ENCODE measurements around the gene PRR11. TPM values are rescaled to one million over a fixed set of nuclear protein-coding genes. Genes with fewer than 3 reads are reported as not detected.

PRR11 gene
- total and polyA plus RNA-seq, 2 of the 8 experiments (the other 6 are each of a cell fraction or from before 2014, with no cell fraction given) = 32.7 to 83.0 TPM

- CTCF ChIA-PET (ENCODE audit: partially characterized antibody) = interaction anchor here (0.5 kb wide), 1 partner anchor 39 kb away, joined by 3 read pairs; no protein-coding TSS in a partner anchor
- TF ChIP-seq JUND (IDR thresholded peaks at IDR 0.05; ENCODE audit: low read length) = no peak
- TF ChIP-seq CREB1 (IDR thresholded peaks at IDR 0.05) = no peak
- TF ChIP-seq TAF1 (IDR thresholded peaks at IDR 0.05; ENCODE audit: low read depth, low read length) = no peak
- no peak for TF ChIP-seq KDM4A (IDR thresholded peaks at IDR 0.05; ENCODE audit: low read depth, low read length, severe bottlenecking)
- TF ChIP-seq SP2 (IDR thresholded peaks at IDR 0.05; ENCODE audit: low read length) = no peak
- TF ChIP-seq CBX8 (IDR thresholded peaks at IDR 0.05; ENCODE audit: borderline replicate concordance, low read depth, low read length) = no peak
These were observed 48.3 kb upstream of the PRR11 start for GRCh38 chr17:59107306-59107670.

More at GRCh38 chr17:59107306-59107670, 48.3 kb upstream of the PRR11 start:
- no peak overlapping the region for H2BK15ac ChIP-seq (ENCODE audit: low read length)
- H3K4ac ChIP-seq (replicated peaks; ENCODE audit: insufficient read length, low read depth, low read length) = no peak overlapping the region
- peaks cover 0 to 21% (median 0%) of the 10 kb centered on the region in 4 experiments; a peak in 3 of 8 replicates for H3K36me3 ChIP-seq (ENCODE audit: control insufficient read depth in 2 of 4, insufficient read depth in 4 of 4, low read length in 3 of 4)
- no peak overlapping the region for H2AK5ac ChIP-seq (ENCODE audit: low read depth, low read length)
- peaks cover 0 to 4% of the 10 kb centered on the region in 2 experiments for H4K20me1 ChIP-seq (replicated peaks in 1 of 2; ENCODE audit: control insufficient read depth in 1 of 2, insufficient read depth in 2 of 2, low read length in 2 of 2)
- WGBS, 2 experiments (ENCODE audit: extremely low coverage in 1 of 2, insufficient coverage in 1 of 2, insufficient read length in 1 of 2, insufficient replicate concordance in 2 of 2, low coverage in 1 of 2, low lambda C conversion rate in 2 of 2, missing lambda C conversion rate in 1 of 2) = 6% methylated on average over 10 of the region's 10 CpGs; no CpG with 5 or more reads in 1 of the 2 experiments
- no peak for FAIRE-seq
- H3K79me1 ChIP-seq (ENCODE audit: low read depth, low read length) = no peaks in the 10 kb centered on the region
- peak overlapping the region; percentile 74 to 92 (median 90) for H3K4me3 ChIP-seq (ENCODE audit: extremely low read depth in 1 of 4, insufficient read depth in 2 of 4, low read depth in 3 of 4, low read length in 4 of 4)
- peak overlapping the region; percentile 74 for H4K5ac ChIP-seq (ENCODE audit: insufficient read length, low read depth, low read length)
- H3K23me2 ChIP-seq (ENCODE audit: low read depth, low read length) = 0 out of 2 replicates have a peak, but pooled peaks cover 4% of the 10 kb centered on the region
- peak overlapping the region; percentile 7 for H3K56ac ChIP-seq (replicated peaks; ENCODE audit: insufficient read length, low read depth, low read length)
- no peaks in the 10 kb centered on the region for H3K9me3 ChIP-seq (ENCODE audit: insufficient read depth in 2 of 2, low read depth in 1 of 2, low read length in 1 of 2)
- H3K9ac ChIP-seq (replicated peaks in 1 of 4; ENCODE audit: extremely low read depth in 1 of 4, low read depth in 3 of 4, low read length in 3 of 4) = peak overlapping the region; percentile 81 to 92 (median 84)
- H3K23ac ChIP-seq (ENCODE audit: insufficient read length) = no peak overlapping the region
- H3K27me3 ChIP-seq (replicated peaks in 1 of 4; ENCODE audit: control insufficient read depth in 3 of 4, extremely low read depth in 1 of 4, insufficient read depth in 3 of 4, low read length in 3 of 4) = no peaks in the 10 kb centered on the region
- peak overlapping the region; percentile 64; the same call in 1 of the 2 replicates for H2BK12ac ChIP-seq (ENCODE audit: low read depth, low read length)
- peak overlapping the region; percentile 50; the same call in 1 of the 2 replicates for H2BK5ac ChIP-seq (ENCODE audit: low read depth, low read length)
- H3K18ac ChIP-seq (ENCODE audit: extremely low read depth, low read length) = peak overlapping the region; percentile 88
- H2BK120ac ChIP-seq (replicated peaks; ENCODE audit: low read depth, low read length) = no peak overlapping the region
- H2AFZ ChIP-seq (ENCODE audit: low read length) = peak overlapping the region; percentile 45
- 0 out of 7 replicates have a peak, but pooled peaks cover 0 to 6% (median 0%) of the 10 kb centered on the region in 4 experiments for H3K4me1 ChIP-seq (replicated peaks in 1 of 4; ENCODE audit: control insufficient read depth in 3 of 4, insufficient read depth in 4 of 4, low read length in 3 of 4)
- no peak for DNase-seq (ENCODE audit: low read depth in 1 of 2, low spot score in 2 of 2)
- POLR2A ChIA-PET (ENCODE audit: partially characterized antibody) = interaction anchor here (0.8 to 3.6 kb wide), 12 partner anchors 8 to 476 kb away, joined by 3 to 32 read pairs (median 4); partner anchors contain the start of genes PRR11 and SKA2
- H2BK20ac ChIP-seq (ENCODE audit: low read length) = no peak overlapping the region
- peak overlapping the region; percentile 68 for H3K27ac ChIP-seq (ENCODE audit: low read depth, low read length)
- H3K14ac ChIP-seq (ENCODE audit: insufficient read length) = no peak overlapping the region
- peak overlapping the region; percentile 66; the same call in 1 of the 2 replicates for H4K8ac ChIP-seq (ENCODE audit: extremely low read depth, insufficient read depth, low read length)
- H3K4me2 ChIP-seq (ENCODE audit: insufficient read depth in 1 of 2, low read depth in 2 of 2, low read length in 2 of 2) = peak overlapping the region; percentile 71 to 90
- H4K91ac ChIP-seq (replicated peaks; ENCODE audit: insufficient read length, low read length) = no peak overlapping the region
- peaks cover 0 to 33% of the 10 kb centered on the region in 2 experiments; a peak in 3 of 4 replicates for H3K79me2 ChIP-seq (ENCODE audit: control insufficient read depth in 1 of 2, insufficient read depth in 2 of 2, low read length in 2 of 2)

All from H1 (cell line).